Activated T-helper 1 cell treated with anti-CD3 and anti-CD28 coated beads, Interleukin-2, amount 50 U/mL, for 16 hours (primary cell): ENCODE measurements around the gene ZFYVE28.

Experiments used
- DNase-seq, 2 donors: peaks; one replicate each; pipeline ENCODE4 v3.0.0-alpha.2; 2020; ENCODE audit warnings: low read depth in 1 of 2, low spot score in 1 of 2

ZFYVE28 gene

GRCh38 chr4:2334826-2335728 is 83.4 kb downstream of the ZFYVE28 start:
- no peak for DNase-seq

GRCh38 chr4:2333916-2334644 is 84.4 kb downstream of the ZFYVE28 start:
- no peak for DNase-seq

- DNase-seq = no peak
These were observed 85.0 kb downstream of the ZFYVE28 start for GRCh38 chr4:2333356-2333841.

- DNase-seq = no peak
These were observed 85.5 kb downstream of the ZFYVE28 start for GRCh38 chr4:2332976-2333319.

GRCh38 chr4:2332201-2332975 is 86.1 kb downstream of the ZFYVE28 start:
- no peak for DNase-seq

- no peak for DNase-seq
These were observed 86.8 kb downstream of the ZFYVE28 start for GRCh38 chr4:2331519-2332200.

GRCh38 chr4:2331043-2331420 is 87.4 kb downstream of the ZFYVE28 start:
- DNase-seq = no peak

- no peak for DNase-seq
These were observed 88.1 kb downstream of the ZFYVE28 start for GRCh38 chr4:2330091-2331042.

- no peak for DNase-seq
These were observed 90.9 kb downstream of the ZFYVE28 start for GRCh38 chr4:2327579-2327978.

GRCh38 chr4:2324891-2325290 is 93.6 kb downstream of the ZFYVE28 start:
- no peak for DNase-seq

GRCh38 chr4:2322841-2323240 is 95.6 kb downstream of the ZFYVE28 start:
- no peak for DNase-seq

- DNase-seq = no peak
These were observed 96.2 kb downstream of the ZFYVE28 start for GRCh38 chr4:2322227-2322626.

- no peak for DNase-seq
These were observed 96.9 kb downstream of the ZFYVE28 start for GRCh38 chr4:2321279-2322196.

GRCh38 chr4:2320746-2321145 is 97.7 kb downstream of the ZFYVE28 start:
- no peak for DNase-seq

GRCh38 chr4:2320152-2320551 is 98.3 kb downstream of the ZFYVE28 start:
- no peak for DNase-seq

- DNase-seq = no peak
These were observed 99.6 kb downstream of the ZFYVE28 start for GRCh38 chr4:2318885-2319284.

- DNase-seq = no peak
These were observed 100.0 kb downstream of the ZFYVE28 start for GRCh38 chr4:2318476-2318875.

GRCh38 chr4:2313366-2313765 is 105.1 kb downstream of the ZFYVE28 start:
- no peak for DNase-seq
